IMR-90 (cell line): ENCODE data around the gene AFF2. TPM values are rescaled to one million over a fixed set of nuclear protein-coding genes. Genes with fewer than 3 reads are reported as not detected.

ENCODE experiments used
- ATAC-seq: fragments of 200-7000 bp; cut with Tn5 transposase; 2 replicates; pipeline ENCODE4 v1.9.1; 2020; ENCODE audit warnings: low read depth, mild to moderate bottlenecking, moderate library complexity
- BruUV-seq: library from RNA; stranded (reverse); fragments of 400-500 nt; replicated peaks from 2 replicates; lab custom pipeline; 2021; lab: Mats Ljungman, UMichigan
- CTCF ChIA-PET: fragments of 300-600 bp; formaldehyde crosslinking; extraction: SDS; loops from one replicate; lab custom pipeline; 2021; ENCODE audit warnings: antibody characterized with exemption; lab: Yijun Ruan, JAX
- POLR2A ChIA-PET: fragments of 300-600 bp; sonication (Branson Sonifier 250); formaldehyde crosslinking; loops from one replicate; lab custom pipeline; 2022; ENCODE audit warnings: antibody characterized with exemption; ENCODE audit not compliant: unreplicated experiment; lab: Charles Lee
- DNase-seq: peaks from one replicate; pipeline ENCODE4 v3.0.0; 2013
- H2AFZ ChIP-seq: replicated peaks from 2 replicates; pipeline ENCODE3; 2013; ENCODE audit warnings: low read length, mild to moderate bottlenecking; ENCODE audit not compliant: poor library complexity
- H2AK5ac ChIP-seq: 2 replicates; pipeline ENCODE4 v1.6.1; 2013; ENCODE audit warnings: low read depth, low read length, inconsistent platforms
- H2AK9ac ChIP-seq: replicated peaks from 2 replicates; pipeline ENCODE3; 2013; ENCODE audit warnings: mild to moderate bottlenecking, low read depth, low read length, moderate library complexity; ENCODE audit not compliant: poor library complexity
- H2BK120ac ChIP-seq: 2 replicates; pipeline ENCODE4 v1.6.1; 2013; ENCODE audit warnings: low read depth, low read length, inconsistent platforms
- H2BK15ac ChIP-seq: 3 replicates; pipeline ENCODE4 v1.6.1; 2013; ENCODE audit warnings: low read depth, low read length, inconsistent platforms
- H2BK20ac ChIP-seq: 2 replicates; pipeline ENCODE4 v1.6.1; 2013; ENCODE audit warnings: low read depth, mild to moderate bottlenecking, inconsistent platforms, low read length, moderate library complexity
- H2BK5ac ChIP-seq: 2 replicates; pipeline ENCODE4 v1.6.1; 2013; ENCODE audit warnings: mild to moderate bottlenecking, low read depth, low read length, inconsistent platforms; ENCODE audit not compliant: poor library complexity, severe bottlenecking
- H3K14ac ChIP-seq: replicated peaks from 2 replicates; pipeline ENCODE4 v1.6.1; 2013; ENCODE audit warnings: low read depth, low read length, inconsistent platforms
- H3K18ac ChIP-seq: 2 replicates; pipeline ENCODE4 v1.6.1; 2013; ENCODE audit warnings: low read depth, low read length, control low read depth
- H3K23ac ChIP-seq: 2 replicates; pipeline ENCODE4 v1.6.1; 2013; ENCODE audit warnings: low read depth, low read length, inconsistent platforms
- H3K27ac ChIP-seq: 2 replicates; pipeline ENCODE4 v1.5.1; 2013; ENCODE audit warnings: mild to moderate bottlenecking, control low read depth, low read length; ENCODE audit not compliant: insufficient read depth
- H3K27me3 ChIP-seq: 2 replicates; pipeline ENCODE4 v1.6.1; 2013; ENCODE audit warnings: low read length; ENCODE audit not compliant: control insufficient read depth, insufficient read depth
- H3K36me3 ChIP-seq: 2 replicates; pipeline ENCODE4 v1.6.1; 2013; ENCODE audit warnings: low read length, mixed read lengths; ENCODE audit not compliant: control insufficient read depth, insufficient read depth
- H3K4ac ChIP-seq: 2 replicates; pipeline ENCODE4 v1.6.1; 2013; ENCODE audit warnings: low read depth, low read length, inconsistent platforms
- H3K4me1 ChIP-seq: 2 replicates; pipeline ENCODE4 v1.6.1; 2013; ENCODE audit warnings: low read length, mixed read lengths; ENCODE audit not compliant: control insufficient read depth, insufficient read depth
- H3K4me2 ChIP-seq: 2 replicates; pipeline ENCODE4 v1.6.1; 2013; ENCODE audit warnings: low read depth, mild to moderate bottlenecking, control low read depth, low read length, moderate library complexity
- H3K4me3 ChIP-seq: 2 replicates; pipeline ENCODE4 v1.5.1; 2013; ENCODE audit warnings: low read depth, mild to moderate bottlenecking, control low read depth, low read length, moderate library complexity; ENCODE audit not compliant: insufficient read depth
- H3K56ac ChIP-seq: 2 replicates; pipeline ENCODE4 v1.6.1; 2013; ENCODE audit warnings: low read length, inconsistent platforms; ENCODE audit not compliant: insufficient read depth; ENCODE audit errors: extremely low read depth
- H3K79me1 ChIP-seq, 2 experiments: 2 replicates each; pipeline ENCODE4 v1.6.1; 2013; ENCODE audit warnings: low read length in 2 of 2, inconsistent platforms in 1 of 2, low read depth in 1 of 2
- H3K9ac ChIP-seq: 2 replicates; pipeline ENCODE4 v1.6.1; 2013; ENCODE audit warnings: low read depth, low read length, control low read depth
- H3K9me1 ChIP-seq: 2 replicates; pipeline ENCODE4 v1.6.1; 2013; ENCODE audit warnings: low read length, inconsistent platforms; ENCODE audit not compliant: insufficient read depth
- H3K9me3 ChIP-seq: 2 replicates; pipeline ENCODE4 v1.6.1; 2013; ENCODE audit warnings: low read length; ENCODE audit not compliant: control insufficient read depth, insufficient read depth
- H4K20me1 ChIP-seq: 2 replicates; pipeline ENCODE4 v1.6.1; 2013; ENCODE audit warnings: low read length, inconsistent platforms; ENCODE audit not compliant: insufficient read depth
- H4K5ac ChIP-seq: 2 replicates; pipeline ENCODE4 v1.6.1; 2013; ENCODE audit warnings: mild to moderate bottlenecking, low read depth, low read length, control low read depth
- H4K8ac ChIP-seq, 2 experiments: 2 replicates each; pipeline ENCODE4 v1.6.1; 2013; ENCODE audit warnings: low read depth in 2 of 2, low read length in 2 of 2, control low read depth in 1 of 2, inconsistent platforms in 1 of 2
- H4K91ac ChIP-seq: 2 replicates; pipeline ENCODE4 v1.6.1; 2013; ENCODE audit warnings: low read depth, low read length, inconsistent platforms; ENCODE audit not compliant: insufficient read depth
- CTCF ChIP-seq: conservative IDR thresholded peaks from 2 replicates; pipeline ENCODE4 v1.5.1; 2012; ENCODE audit warnings: mild to moderate bottlenecking, low read depth, low read length, improper control_type of control experiment
- MAFK ChIP-seq: IDR thresholded peaks from 2 replicates; pipeline ENCODE4 v1.6.1; 2012; ENCODE audit warnings: low read depth, low read length, improper control_type of control experiment
- MAZ ChIP-seq: IDR thresholded peaks from 2 replicates; pipeline ENCODE4 v1.6.1; 2012; ENCODE audit warnings: low read depth, mild to moderate bottlenecking, low read length, improper control_type of control experiment, moderate library complexity, borderline replicate concordance
- RAD21 ChIP-seq: IDR thresholded peaks from 2 replicates; pipeline ENCODE4 v1.6.1; 2012; ENCODE audit warnings: low read length, improper control_type of control experiment
- WGBS, 2 experiments: methylation state at CpG; one replicate each; pipeline versions ENCODE4 v1.1.5 to v1.1.7; 2013; ENCODE audit warnings: missing lambda C conversion rate in 2 of 2; ENCODE audit not compliant: insufficient read length in 1 of 2; ENCODE audit errors: extremely low coverage in 2 of 2; 5-methylcytosine and 5-hydroxymethylcytosine counted together
- dilution Hi-C: fragments of 300-500 bp; cut with HindIII; formaldehyde crosslinking; loops from one replicate; pipeline ENCODE4 v1.14.3; 2018; ENCODE audit warnings: low sequenced_read_pairs; ENCODE audit not compliant: unreplicated experiment
- in situ Hi-C: fragments of 300-500 bp; cut with MboI; formaldehyde crosslinking; loops from 3 replicates; pipeline ENCODE4 v1.14.3; 2019; ENCODE audit warnings: low sequenced_read_pairs, inconsistent platforms, mixed read lengths
- intact Hi-C: fragments of 100-400 bp; cut with micrococcal nuclease; formaldehyde crosslinking; loops from 2 replicates; pipeline ENCODE4 v1.10.0; 2022
- polyA plus RNA-seq, 3 experiments: library from polyadenylated mRNA; depleted of rRNA; stranded (reverse); fragments of >200 nt; gene quantifications; 2 replicates each; pipeline ENCODE4 v1.2.3, GENCODE V29; 2012; ENCODE audit warnings: low replicate concordance in 1 of 3
- total RNA-seq: library from RNA; depleted of rRNA; stranded (reverse); fragments of >200 nt; gene quantifications from 2 replicates; pipeline ENCODE4 v1.2.3, GENCODE V29; 2012

AFF2 gene
- total and polyA plus RNA-seq, 2 of the 4 experiments (the other 2 are of a cell fraction): 0.15 to 0.72 TPM

DNA sequence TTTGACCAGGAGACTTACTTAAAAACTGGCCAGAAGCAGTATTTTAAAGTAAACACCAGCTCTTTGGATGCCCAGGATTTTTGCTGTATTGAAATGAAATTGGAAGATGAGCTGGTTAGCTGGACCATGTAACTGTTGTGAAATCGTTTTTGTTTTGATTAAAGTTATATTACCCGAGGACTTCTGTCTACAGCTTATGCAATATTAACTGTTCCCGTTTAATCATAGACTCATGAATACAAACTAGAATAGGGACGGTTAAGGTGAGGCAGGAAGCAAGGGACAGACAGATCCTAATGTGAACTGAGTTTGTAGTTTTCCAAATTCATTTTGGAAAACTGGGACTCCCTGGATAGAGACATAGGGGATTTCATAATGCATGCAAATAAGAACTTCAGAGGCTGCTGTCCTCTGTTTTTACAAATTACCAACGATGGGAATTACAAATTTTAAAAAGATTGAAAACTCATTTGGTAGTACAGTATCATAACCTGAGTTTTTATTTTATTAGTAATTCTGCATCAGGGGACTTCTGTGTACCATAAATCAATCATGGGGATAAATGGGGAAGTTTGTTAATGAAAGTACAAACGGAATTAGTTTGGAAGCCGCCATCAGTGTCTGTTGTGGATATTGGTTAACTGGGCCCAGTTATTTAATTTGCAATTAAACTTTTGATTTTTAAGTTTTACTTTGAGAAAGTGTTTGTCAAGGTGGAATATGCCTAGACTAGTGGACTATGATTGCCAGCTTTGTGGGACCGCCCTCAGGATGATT lies 304.4 kb downstream of the AFF2 start:
- Histone ChIP-seq H3K4ac (no peak overlapping the region), H3K79me1 (no peaks in the 10 kb centered on the region), H3K9ac (no peak overlapping the region), H3K4me1 (no peaks in the 10 kb centered on the region), H3K14ac (no peak overlapping the region), H4K91ac (no peak overlapping the region), H3K23ac (no peak overlapping the region), H4K8ac (no peak overlapping the region), H3K4me3 (no peak overlapping the region), H3K18ac (no peak overlapping the region), H2BK120ac (no peak overlapping the region), H3K27me3 (no peaks in the 10 kb centered on the region), H2AFZ (no peak overlapping the region), H3K36me3 (no peaks in the 10 kb centered on the region), H4K5ac (no peak overlapping the region), H2BK5ac (no peak overlapping the region), H3K4me2 (no peak overlapping the region), H2AK9ac (no peak overlapping the region), H2AK5ac (no peak overlapping the region), H2BK20ac (no peak overlapping the region), H3K56ac (no peak overlapping the region), H3K9me1 (no peaks in the 10 kb centered on the region), H2BK15ac (no peak overlapping the region), H3K9me3 (no peaks in the 10 kb centered on the region; the same call in 1 of the 2 replicates), H3K27ac (no peak overlapping the region), H4K20me1 (no peaks in the 10 kb centered on the region)
- dilution Hi-C loops (no loop called here), in situ Hi-C loops (no loop called here), intact Hi-C loops (no loop called here)
- CTCF ChIA-PET: no interaction called here
- TF ChIP-seq CTCF (no peak), MAZ (no peak), MAFK (no peak), RAD21 (no peak)
- no peak for ATAC-seq
- no CpG with 5 or more reads among the region's 8 CpGs for WGBS, 2 experiments
- no peak for DNase-seq
- POLR2A ChIA-PET: no interaction called here
- no TSS peak for BruUV-seq
